Osteoblast (primary cell): ENCODE measurements around the gene NME3. TPM values are rescaled to one million over a fixed set of nuclear protein-coding genes. Genes with fewer than 3 reads are reported as not detected.

Experiments used
- DNase-seq: peaks from one replicate; pipeline ENCODE4 v3.0.0; 2011; ENCODE audit warnings: low spot score, mixed read lengths; ENCODE audit not compliant: insufficient read length; ENCODE audit errors: missing footprints
- H2AFZ ChIP-seq: 2 replicates; pipeline ENCODE4 v1.6.0; 2011; ENCODE audit warnings: mild to moderate bottlenecking, low read length
- H3K27ac ChIP-seq: 2 replicates; pipeline ENCODE4 v1.5.1; 2011; ENCODE audit warnings: mild to moderate bottlenecking, low read depth, low read length, moderate library complexity
- H3K27me3 ChIP-seq: 2 replicates; pipeline ENCODE4 v1.6.0; 2012; ENCODE audit warnings: mild to moderate bottlenecking, control low read depth, inconsistent platforms, low read length, moderate library complexity; ENCODE audit not compliant: insufficient read depth
- H3K36me3 ChIP-seq: 2 replicates; pipeline ENCODE4 v1.5.1; 2011; ENCODE audit warnings: mild to moderate bottlenecking, low read length, control low read depth, moderate library complexity; ENCODE audit not compliant: insufficient read depth
- H3K4me1 ChIP-seq: 2 replicates; pipeline ENCODE4 v1.5.1; 2011; ENCODE audit warnings: mild to moderate bottlenecking, low read length, control low read depth, moderate library complexity; ENCODE audit not compliant: insufficient read depth
- H3K4me2 ChIP-seq: 2 replicates; pipeline ENCODE4 v1.6.0; 2011; ENCODE audit warnings: mild to moderate bottlenecking, low read length; ENCODE audit not compliant: insufficient read depth
- H3K4me3 ChIP-seq: fragments of 200-600 bp; sonication (generic); 3 replicates; pipeline ENCODE4 v1.5.1; 2012; ENCODE audit warnings: mild to moderate bottlenecking, low read length, inconsistent platforms; ENCODE audit not compliant: insufficient read depth
- H3K79me2 ChIP-seq: 2 replicates; pipeline ENCODE4 v1.6.0; 2012; ENCODE audit warnings: mild to moderate bottlenecking, low read length, control low read depth, inconsistent platforms; ENCODE audit not compliant: insufficient read depth
- H3K9me3 ChIP-seq: 2 replicates; pipeline ENCODE4 v1.5.1; 2011; ENCODE audit warnings: low read depth, low read length, control low read depth
- H4K20me1 ChIP-seq: 2 replicates; pipeline ENCODE4 v1.6.0; 2012; ENCODE audit warnings: mild to moderate bottlenecking, low read length, control low read depth; ENCODE audit not compliant: insufficient read depth
- total RNA-seq: library from RNA; depleted of rRNA; stranded (reverse); fragments of >200 nt; gene quantifications from 2 replicates; pipeline ENCODE4 v1.2.3, GENCODE V29; 2012
- TF ChIP-seq, protein P1 (sequence below): IDR thresholded peaks from 2 replicates; pipeline ENCODE4 v1.5.1; 2011; ENCODE audit warnings: mild to moderate bottlenecking, low read depth, low read length, moderate library complexity; ENCODE audit errors: extremely low read depth

NME3 gene
- total RNA-seq, 1 donor = 55.4 TPM

DNA sequence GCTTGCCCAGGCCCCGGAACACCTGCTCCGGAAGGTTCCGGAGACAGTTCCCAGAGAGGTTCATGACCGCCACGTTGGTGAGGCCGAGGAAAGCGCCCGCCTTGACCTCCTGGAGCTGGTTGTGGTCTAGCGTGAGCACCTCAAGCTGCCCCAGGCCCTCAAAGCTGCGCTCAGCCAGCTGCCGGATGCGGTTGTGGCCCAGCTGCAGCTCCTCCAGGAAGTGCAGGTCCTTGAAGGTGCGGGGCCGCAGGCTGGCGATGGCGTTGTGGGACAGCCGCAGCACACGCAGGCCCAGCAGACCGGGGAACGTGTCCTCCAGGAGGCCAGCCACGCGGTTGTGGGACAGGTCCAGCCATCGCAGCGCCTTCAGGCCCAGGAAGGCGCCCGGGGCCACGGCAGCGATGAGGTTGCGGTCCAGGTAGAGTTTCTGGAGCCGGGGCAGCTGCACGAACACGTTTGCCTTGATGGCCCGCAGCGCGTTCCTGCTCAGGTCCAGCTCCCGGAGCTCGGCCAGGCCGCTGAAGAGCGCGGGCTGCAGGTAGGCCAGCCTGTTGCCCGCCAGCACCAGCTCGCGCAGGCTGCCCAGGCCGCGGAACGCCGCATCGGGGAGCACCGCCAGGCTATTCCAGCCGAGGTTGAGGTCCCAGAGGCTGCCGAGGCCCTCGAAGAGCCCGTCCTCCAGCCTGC, 20.1 kb upstream of the NME3 start:
- H3K36me3 ChIP-seq = peaks cover 12% of the 10 kb centered on the region

DNA sequence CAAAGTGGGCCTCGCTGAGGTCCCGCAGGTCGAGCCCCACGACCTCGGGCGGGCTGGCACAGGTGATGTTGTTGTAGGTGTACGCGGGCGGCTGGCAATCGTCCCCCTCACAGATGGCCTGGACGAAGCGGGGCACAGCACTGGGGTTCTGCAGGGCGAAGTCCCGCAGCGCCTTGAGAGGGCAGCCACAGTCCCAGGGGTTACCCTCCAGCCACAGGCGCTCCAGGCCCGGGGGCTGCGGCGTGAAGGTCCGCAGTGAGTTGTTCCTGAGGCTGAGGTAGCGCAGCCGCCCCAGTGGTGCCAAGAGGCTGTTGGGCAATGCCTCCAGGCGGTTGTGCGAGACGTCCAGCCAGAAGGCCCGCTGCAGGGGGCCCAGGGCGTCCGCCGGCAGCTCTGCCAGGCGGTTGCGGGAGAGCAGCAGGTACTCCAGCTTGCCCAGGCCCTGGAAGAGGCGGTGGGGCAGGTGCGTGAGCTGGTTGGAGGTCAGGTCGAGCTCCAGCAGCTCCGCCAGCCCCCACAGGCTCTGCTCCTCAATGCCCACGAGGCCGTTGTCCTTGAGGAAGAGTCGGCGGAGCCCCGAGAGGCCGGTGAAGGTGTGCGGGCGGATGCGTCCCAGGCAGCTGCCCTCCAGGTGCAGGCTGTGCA, 19.4 kb upstream of the NME3 start:
- Histone ChIP-seq H2AFZ (no peak overlapping the region), H3K4me1 (no peaks in the 10 kb centered on the region), H3K79me2 (peaks cover 22% of the 10 kb centered on the region), H4K20me1 (peaks cover 14% of the 10 kb centered on the region), H3K9me3 (no peaks in the 10 kb centered on the region), H3K4me3 (no peak overlapping the region), H3K27me3 (no peaks in the 10 kb centered on the region), H3K4me2 (no peak overlapping the region), H3K27ac (no peak overlapping the region), H3K36me3 (peaks cover 12% of the 10 kb centered on the region)
- TF ChIP-seq, protein P1, sequence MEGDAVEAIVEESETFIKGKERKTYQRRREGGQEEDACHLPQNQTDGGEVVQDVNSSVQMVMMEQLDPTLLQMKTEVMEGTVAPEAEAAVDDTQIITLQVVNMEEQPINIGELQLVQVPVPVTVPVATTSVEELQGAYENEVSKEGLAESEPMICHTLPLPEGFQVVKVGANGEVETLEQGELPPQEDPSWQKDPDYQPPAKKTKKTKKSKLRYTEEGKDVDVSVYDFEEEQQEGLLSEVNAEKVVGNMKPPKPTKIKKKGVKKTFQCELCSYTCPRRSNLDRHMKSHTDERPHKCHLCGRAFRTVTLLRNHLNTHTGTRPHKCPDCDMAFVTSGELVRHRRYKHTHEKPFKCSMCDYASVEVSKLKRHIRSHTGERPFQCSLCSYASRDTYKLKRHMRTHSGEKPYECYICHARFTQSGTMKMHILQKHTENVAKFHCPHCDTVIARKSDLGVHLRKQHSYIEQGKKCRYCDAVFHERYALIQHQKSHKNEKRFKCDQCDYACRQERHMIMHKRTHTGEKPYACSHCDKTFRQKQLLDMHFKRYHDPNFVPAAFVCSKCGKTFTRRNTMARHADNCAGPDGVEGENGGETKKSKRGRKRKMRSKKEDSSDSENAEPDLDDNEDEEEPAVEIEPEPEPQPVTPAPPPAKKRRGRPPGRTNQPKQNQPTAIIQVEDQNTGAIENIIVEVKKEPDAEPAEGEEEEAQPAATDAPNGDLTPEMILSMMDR = no peak
- DNase-seq = peak; percentile 66

More for the DNA sequence above, 20.1 kb upstream of the NME3 start:
- Histone ChIP-seq H3K4me3 (no peak overlapping the region), H3K79me2 (peaks cover 16% of the 10 kb centered on the region), H3K4me2 (no peak overlapping the region), H3K27ac (no peak overlapping the region), H3K4me1 (no peaks in the 10 kb centered on the region), H2AFZ (no peak overlapping the region), H4K20me1 (peaks cover 7% of the 10 kb centered on the region), H3K9me3 (no peaks in the 10 kb centered on the region), H3K27me3 (no peaks in the 10 kb centered on the region)
- TF ChIP-seq, protein P1 = no peak
- peak; percentile 80 for DNase-seq

DNA sequence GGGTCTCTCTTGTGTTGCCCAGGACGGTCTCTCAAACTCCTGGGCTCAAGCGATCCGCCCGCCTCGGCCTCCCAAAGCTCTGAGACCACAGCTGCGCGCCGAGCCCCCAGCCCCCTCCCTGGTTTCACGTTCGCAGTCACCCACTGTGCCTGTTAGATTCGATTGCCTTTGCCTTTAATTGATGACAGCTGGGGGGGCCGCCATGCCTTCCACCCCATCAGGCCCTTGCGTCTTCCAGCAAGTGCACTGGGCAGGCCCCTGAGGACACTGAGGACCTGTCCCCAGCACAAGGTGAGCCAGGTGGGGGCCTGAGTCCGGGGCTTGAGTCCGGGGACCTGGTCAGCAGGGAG, 18.9 kb upstream of the NME3 start:
- TF ChIP-seq, protein P1 = no peak
- peak; percentile 61 for DNase-seq
- Histone ChIP-seq H3K4me3 (no peak overlapping the region), H3K27ac (no peak overlapping the region), H3K36me3 (peaks cover 14% of the 10 kb centered on the region), H3K4me2 (no peak overlapping the region), H3K4me1 (no peaks in the 10 kb centered on the region), H4K20me1 (peaks cover 19% of the 10 kb centered on the region), H3K27me3 (no peaks in the 10 kb centered on the region), H2AFZ (no peak overlapping the region), H3K9me3 (no peaks in the 10 kb centered on the region), H3K79me2 (peaks cover 27% of the 10 kb centered on the region)

DNA sequence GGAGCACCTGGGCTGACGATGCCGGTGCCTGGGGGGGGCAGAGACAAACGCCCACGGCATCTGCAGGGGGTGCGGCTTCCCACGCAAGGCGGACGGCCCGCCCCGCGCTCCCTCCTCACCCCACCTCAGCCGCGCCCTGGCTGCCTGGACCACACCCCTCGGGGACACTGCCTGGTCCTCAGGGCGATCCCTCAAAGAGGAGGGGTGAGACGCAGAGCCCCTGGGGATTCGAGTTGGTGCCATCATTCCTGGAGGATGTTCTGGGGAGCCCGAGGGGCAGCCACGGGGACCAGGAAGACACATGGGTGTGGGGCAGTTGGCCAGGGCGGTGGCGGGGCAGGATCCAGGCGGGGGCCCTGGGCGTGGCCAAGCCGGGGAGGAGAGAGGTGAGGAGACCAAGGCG, 18.3 kb upstream of the NME3 start:
- Histone ChIP-seq H3K36me3 (peaks cover 16% of the 10 kb centered on the region), H3K4me3 (no peak overlapping the region), H4K20me1 (peaks cover 22% of the 10 kb centered on the region), H3K4me2 (no peak overlapping the region), H3K27ac (no peak overlapping the region), H3K4me1 (no peaks in the 10 kb centered on the region), H2AFZ (no peak overlapping the region), H3K27me3 (no peaks in the 10 kb centered on the region), H3K79me2 (peaks cover 33% of the 10 kb centered on the region), H3K9me3 (no peaks in the 10 kb centered on the region)
- peak; percentile 63 for DNase-seq
- TF ChIP-seq, protein P1 = no peak
